Glomerular visceral epithelial cell (primary cell): ENCODE data around the gene PRCD.
"Not testable (repeated sequence)": the region's sequence is repeated elsewhere in the genome, so short reads cannot be mapped to it uniquely, and the experiment has no call there.

ENCODE experiments used
- DNase-seq: peaks from one replicate; pipeline ENCODE4 v3.0.0-alpha.2; 2016; ENCODE audit errors: extremely low spot score

PRCD gene

DNA sequence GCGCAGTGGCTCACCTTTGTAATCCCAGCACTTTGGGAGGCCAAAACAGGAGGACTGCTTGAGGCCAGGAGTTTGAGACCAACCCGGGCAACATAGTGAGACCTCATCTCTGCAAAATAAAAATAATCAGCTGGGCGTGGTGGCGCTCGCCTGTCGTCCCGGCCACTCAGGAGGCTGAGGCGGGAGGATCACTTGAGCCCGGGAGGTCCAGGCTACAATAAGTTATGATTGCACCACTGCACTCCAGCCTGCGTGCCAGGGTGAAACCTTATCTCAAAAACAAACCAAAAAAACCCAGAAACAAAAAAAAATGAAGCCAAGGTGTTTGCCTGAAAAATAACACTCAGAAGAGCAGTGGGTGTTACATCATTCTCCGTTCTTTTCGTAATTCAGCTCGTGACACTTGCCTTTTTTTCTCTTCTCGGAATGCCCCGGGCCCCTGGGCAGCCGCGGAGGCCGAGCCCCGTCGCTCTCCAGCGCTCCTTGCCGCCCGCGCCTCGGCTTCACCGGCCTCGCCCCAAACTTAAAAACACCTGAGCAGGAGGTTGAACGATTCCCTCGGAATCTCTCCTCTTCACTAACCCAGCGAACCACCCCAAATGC lies 17.0 kb downstream of the PRCD start:
- DNase-seq = peak; percentile 46

DNA sequence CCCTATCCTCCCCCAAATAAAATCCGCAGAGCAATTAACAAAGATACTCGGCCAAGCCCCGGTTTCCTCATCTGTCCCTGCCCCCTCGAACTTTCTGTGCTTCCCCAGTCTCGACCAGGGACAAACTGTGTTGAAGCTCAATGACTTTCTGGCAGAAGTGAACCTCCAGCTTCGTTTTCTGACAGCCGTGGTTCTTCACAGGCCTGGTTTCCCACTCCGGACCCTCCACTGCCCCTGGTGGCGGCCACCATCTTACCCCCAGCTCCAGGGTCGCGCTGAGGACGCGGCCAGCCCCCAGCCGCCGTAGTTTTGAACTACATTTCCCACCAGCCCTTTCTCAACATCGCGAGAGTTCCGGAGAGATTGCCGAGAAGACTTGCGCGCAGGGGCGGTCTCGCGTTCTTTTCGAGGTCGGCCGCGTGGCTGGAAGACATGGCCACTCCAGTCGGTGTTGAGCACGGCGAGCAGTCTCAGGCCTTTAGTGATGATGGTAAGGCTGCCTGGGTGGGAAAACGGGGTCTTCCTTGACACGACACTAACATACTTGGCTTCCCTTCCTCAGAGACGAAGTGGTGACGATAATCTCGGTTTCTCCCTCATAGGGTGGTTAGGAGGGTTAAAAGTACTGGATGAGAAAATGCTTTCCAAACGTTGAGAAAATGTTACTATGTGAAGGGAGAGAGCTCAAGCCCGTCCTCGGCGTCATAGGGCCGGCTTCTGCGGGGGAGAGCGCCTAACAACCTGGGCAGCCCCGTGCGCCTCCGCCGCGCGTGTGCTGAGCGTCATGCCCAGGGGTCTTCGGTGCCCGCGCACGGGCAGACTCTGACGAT lies 17.7 kb downstream of the PRCD start:
- DNase-seq = peak; percentile 97

DNA sequence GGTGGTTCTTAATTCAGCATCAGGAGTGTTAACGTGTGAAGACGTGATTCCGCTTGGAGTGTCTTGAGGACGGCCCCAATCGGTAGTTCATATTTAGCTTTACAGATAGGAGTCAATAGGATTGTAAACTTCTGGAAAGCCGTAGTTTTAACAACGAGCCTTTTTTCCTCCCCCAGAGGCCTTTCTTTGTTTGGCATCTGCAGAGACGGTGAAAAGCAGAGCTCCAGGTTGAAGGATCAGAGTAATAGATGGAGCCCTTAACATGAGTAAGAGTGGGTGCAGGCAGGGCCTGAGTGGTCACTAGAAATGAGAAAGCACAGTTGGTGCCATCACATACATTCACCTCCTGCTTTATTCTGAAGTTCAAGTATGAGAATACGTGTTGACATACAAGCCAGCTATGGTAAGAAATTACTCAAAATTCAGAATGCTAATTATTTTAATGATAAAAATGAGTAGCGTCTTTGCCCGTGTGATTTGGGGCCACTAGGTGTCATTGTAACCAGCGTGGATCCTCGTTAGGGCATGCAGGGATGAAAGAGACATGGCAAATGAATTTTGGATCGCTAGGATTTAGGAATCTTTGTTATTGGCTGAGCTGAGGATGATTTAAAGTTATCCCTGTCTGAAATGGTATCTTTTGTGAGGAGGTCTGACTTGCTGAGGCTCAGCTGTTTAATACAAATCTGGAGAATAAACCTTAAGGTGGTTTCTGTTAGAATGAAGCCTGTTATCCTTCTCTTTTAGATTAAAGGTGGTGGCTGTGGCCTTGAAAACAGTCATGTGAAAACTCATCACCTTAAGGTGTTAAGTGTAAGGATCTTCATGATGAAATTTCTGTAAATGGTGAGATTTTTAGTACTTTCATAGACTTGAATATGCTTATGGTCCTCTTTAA lies 18.6 kb downstream of the PRCD start:
- DNase-seq = peak; percentile 27

DNA sequence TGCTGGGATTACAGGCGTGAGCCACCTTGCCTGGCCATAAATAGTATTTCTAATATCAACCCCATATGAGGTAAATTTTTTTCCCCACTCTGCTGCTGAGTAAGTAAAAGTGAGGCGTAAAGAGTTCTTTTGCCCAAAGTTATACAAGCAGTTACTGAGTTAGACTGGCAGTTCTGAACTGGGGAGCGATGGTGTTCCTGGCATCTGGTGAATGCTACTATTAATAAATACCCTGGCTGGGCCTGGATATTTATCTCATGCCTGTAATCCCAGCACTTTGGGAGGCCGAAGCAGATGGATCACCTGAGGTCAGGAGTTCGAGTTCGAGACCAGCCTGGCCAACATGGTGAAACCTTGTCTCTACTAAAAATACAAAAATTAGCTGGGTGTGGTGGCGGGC lies 19.6 kb downstream of the PRCD start:
- not testable (repeated sequence) for DNase-seq

DNA sequence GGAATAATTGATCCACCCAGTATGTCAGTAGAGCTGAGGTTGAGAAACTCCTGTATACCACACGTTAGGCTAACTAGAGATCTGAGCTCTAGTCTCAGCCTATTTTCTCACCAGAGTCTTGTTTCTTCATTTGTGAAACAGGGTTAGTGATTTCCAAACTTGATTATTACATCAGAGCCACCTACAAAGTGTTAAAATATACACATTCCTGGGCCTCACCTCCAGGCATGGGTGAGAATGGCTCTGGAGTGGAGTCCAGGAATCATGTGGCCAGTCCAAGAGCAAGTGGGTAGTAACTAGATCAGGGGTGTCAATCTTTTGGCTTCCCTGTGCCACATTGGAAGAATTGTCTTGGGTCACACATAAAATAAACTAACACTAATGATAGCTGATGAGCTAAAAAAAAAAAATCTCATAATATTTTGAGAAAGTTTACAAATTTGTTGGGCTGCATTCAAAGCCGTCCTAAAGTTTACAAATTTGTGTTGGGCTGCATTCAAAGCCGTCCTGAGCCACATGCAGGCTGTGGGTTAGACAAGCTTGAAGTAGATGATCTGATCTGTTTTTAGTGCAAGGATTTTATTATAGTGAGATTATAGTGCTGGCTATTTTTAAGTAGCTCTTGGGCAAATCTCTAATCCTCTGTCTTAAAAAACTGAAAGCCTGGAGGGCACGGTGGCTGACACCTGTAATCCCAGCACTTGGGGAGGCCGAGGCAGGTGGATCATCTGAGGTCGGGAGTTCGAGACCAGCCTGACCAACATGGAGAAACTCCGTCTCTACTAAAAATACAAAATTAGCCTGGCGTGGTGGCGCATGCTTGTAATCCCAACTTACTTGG lies 20.4 kb downstream of the PRCD start:
- DNase-seq = no peak

DNA sequence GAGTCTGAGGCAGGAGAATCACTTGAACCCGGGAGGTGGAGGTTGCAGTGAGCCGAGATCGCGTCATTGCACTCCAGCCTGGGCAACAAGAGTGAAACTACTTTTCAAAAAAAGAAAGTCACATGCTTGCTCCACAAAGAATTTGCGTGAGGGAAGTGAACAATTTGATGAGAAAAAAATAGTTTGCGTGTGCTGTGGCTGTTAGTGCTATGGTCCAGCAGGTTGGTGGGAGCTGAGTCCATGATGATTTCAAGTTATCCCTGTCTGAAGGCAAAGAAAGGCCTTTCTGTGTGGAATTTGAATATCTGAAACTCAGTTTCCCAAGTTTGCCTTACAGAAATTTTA lies 21.0 kb downstream of the PRCD start:
- DNase-seq = no peak

DNA sequence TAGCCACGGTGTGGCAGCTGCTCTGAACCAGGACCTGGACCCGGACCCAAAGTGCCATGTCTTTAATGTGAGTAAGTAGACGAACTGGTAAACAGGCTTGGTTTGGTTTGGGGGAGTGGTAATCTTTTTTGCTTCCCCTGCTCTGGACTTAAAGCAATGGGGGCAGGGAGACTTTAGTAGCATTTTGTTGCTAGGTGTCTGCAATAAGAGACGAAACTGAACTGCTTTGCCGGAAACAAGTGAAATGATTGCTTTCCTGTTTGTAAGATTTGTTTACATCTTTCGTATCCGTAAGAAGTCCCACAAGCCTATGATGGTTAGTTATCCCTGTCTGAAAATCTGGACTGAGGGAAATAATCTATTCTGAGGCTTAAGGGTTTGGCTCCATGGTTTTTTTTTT lies 21.5 kb downstream of the PRCD start:
- no peak for DNase-seq

DNA sequence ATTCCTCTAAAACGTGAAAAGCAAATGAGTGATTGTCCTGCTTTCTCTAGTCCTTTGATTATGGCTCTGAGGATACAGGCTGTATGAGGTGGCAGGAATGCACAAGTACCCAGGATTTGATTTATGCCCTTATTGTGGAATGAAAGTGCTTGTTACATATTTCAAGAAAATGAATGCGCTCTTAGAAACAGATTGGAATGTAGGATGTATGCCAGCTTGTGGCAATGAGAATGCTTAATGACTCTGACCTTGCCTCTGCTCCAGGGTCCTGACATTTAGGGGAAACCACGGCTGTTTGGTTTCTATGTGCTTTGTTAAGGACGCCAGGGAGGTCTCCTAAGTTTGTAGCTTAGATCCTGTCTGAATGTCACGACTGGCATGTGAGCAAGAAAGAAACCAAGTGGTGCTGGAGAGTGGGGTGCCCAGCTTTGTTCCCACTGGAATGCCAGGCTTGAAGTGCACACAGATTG lies 22.0 kb downstream of the PRCD start:
- DNase-seq = peak; percentile 66

DNA sequence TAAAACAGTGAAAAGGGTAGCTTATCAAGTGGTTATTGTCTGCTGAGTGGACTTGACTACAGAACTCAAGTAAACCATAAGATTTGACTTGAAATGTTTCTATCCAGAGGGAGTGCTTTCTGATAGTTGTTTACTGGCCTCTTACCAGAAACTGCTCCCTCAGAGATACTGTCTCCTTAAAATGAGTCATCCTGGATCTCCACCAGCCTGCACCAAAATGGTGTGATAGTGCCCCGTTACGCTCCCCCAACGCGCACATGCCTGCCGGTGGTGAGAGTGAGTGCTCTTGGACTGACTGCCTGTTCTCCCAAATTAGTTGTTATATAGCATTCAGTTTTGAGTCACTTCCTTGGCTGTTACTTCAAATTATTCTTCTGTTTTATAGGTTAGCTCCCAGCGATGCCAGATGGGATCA lies 22.9 kb downstream of the PRCD start:
- peak; percentile 58 for DNase-seq

DNA sequence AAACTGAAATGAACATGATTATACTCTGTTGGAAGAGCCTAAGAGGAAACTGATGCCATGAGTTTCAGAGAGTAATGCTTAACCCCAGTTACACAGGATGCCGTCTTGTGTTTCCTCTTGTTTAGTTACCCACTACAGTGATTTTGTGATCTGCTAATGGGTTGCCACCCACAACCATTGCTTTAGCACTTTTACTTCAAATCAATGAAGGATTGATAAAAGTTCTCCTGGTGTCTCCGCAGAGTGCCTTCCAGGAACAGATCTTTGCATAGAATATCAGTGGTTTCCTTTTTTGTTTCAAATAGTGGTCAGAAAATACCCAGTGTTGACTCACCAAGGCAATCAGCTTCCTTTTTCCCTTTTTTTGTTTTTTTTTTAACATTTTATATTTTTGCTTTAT lies 23.5 kb downstream of the PRCD start:
- not testable (repeated sequence) for DNase-seq

DNA sequence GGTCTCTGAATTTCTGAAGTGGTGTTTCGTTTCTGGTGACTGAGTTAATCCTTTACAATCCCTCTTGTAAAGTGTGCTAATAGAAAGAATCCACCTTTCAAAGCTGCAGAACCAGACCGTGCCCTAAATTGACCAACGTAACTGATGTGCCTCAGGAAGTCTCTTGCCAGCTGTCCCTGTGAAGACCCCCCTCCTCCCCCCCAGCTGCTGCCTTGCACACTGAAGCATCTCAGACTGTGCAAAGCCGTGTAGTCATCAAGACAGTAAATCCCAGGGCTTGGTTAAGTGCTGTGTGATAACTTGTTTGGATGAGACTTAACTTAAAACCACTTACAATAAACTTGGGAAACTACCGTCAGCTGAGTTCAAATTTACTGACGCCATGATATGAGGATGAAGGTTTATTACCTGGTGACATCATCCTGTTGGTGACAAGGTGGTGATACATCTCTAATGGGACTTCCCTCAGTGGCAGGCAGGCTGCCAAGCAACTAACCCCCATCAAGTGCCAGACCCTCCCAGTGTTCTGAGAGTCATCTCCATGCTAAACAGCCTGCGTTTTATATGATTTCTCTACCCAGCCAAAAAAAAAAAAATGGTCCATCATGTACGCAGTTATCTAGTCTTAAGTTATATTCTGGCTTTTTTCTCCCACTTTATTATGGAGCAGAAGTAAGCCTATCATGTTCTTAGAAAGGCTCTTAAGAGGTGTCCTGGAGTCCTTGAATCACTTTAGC lies 25.3 kb downstream of the PRCD start:
- DNase-seq = peak; percentile 70

DNA sequence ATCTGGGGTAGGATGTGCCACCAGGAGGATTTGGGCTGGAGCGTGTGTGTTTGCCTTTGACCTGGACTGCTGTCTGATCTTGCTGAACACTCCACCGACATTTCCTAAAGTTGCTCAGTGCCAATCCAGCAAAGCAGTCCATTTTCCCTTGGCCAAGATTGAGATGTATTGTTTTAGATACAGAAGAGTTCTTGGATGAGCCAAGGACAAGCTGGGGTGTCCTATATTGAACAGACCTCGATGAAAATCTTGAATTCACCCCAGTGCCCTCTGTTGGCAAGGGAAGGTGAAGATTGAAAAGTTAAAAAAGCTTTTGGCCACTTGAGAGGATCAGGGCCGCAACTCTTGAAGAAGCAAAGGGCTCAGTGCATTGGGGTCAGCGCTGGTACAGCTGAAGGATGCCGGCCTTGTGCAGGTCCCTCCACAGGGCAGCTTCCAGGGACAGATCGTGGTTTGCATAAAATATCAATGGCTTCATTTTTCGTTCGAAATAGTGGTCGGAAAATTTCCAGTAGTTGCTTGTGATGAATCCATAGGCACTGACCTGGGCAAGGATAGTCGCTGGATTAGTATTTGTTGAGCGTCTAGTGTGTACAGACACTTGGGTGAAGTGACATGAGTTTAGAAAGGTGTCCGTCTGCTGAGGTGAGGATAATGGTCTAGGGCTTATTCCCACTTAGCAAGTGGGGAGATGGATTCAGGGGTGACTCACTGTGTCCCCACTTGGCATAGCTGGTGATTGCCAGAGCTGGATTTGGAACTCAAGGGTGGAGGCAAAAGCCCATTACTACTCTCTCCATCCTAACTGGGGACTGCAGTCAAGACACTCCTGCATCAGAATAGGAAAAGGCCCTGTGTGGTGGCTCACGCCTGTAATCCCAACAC lies 26.1 kb downstream of the PRCD start:
- no peak for DNase-seq

DNA sequence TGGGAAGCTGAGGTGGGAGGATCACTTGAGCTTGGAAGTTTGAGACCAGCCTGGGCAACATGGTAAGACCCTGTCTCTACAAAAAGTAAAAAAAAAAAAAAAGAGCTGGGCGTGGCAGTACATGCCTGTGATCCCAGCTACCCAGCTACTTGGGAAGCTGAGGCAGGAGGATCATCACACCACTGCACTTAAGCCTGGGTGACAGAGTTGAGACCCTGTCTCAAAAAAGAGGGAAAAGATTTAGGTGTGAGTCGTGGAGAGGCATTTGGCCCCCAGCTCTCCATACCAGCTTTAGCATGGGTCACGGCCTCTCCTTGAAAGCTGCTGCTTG lies 26.7 kb downstream of the PRCD start:
- DNase-seq = no peak

DNA sequence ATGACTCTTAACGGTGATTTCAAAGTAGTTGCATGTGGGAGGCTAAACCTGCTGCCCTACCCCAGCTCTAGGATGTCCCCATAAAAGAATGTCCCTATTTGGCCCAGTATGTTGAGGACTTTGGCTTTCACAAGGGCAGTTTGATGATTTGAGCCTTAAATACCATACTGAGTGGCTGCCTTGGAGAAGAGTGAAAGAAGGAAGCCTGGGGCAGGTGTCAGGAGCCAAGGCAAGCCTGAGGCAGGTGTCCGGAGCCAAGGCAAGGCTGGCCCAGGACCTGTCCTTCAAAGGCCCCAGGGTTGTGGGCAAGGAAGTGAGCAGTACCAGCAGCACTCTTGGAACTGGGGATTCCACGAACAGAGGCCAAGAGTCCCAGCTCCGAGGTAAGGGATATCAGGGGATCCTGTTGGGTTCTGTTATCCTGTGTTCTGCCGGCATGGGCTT lies 27.2 kb downstream of the PRCD start:
- DNase-seq = no peak

DNA sequence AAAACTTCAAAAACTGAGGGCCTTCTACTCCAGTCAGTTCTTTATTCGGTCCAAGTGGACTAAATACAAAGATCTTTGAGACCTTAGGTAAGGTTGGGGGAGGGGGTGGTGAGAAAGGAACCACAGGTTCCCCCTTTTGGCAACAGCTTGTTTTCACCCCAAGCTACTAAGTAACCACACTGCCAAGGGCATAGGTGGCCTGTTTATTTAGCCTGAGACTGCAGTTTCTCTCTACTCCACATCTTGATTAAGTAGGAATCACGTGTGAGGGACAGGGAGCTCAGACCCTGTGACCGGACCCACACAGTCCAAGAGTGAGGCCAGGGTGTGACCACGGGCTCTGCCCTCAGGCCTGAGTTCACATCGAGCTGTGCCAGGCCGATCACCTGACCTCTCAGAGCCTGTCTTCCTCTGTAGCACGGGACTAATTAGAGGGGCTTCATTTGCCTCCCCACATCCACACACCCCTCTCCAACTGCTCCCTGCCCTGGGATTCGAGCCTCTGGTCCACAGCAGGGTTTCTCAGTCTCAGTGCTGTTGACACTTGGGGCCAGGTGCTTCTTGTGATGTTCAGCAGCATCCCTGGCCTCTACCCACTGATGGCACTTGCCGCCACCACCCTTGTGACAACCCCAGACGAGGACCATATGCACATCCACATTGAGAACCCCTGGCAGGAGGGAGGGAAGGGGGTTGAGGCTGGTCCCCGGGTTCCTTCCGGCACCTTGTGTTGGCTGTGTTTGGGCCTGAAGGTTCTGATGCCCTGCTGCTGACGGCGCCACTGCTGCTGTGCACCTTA lies 28.0 kb downstream of the PRCD start:
- no peak for DNase-seq

DNA sequence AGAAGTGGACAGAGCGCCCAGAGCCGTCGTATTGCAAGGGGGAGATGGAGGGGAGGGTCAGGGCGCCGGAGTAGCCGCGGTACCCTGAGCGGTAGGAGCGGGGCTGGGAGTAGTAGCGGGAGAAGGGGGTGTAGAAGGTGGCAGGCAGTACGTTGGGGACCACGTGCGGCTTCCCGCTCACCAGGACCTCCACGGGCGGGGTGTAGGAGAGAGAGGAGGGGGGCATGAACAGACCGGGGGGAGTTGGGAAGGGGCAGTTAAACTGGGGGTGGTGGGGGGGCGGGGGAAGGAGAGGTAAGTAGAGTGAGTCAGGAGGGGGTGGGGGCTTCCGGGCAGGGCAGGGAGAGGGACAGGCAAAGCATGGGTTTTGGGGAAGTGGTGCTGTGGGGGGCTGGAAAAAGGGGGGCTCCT lies 29.0 kb downstream of the PRCD start:
- no peak for DNase-seq

DNA sequence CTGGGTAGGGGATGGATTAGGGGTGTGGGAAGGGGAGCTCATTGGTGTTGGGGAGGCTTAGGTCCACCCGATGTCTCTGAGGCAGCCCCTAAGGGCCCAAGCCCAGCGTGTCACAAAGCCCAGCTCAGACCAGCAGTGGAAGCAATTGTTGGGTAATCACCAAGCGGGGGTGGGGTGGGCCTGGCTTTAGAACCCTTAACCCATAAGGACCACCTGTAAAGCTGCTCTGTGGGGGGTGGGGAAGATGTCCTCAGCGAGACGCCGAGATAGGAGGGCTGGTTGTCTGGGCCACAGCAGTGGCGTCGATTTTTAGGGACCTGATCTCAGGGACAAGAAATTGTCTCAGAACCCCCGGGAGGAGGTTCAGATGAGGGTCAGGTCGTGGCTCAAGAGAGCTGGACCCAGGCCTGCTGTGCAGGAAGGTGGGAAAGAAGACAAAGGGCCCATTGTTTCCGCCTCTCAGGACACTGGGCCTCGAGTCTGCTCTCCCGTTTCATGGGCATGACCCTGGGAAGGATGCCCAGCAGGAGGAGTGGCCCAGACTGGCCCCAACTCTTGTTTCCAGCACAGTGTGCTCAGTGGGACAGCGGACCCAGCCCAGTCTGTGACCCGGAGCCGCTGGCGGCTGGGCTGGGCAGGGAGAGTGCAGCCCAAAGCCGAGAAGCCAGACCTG lies 29.9 kb downstream of the PRCD start:
- DNase-seq = no peak

DNA sequence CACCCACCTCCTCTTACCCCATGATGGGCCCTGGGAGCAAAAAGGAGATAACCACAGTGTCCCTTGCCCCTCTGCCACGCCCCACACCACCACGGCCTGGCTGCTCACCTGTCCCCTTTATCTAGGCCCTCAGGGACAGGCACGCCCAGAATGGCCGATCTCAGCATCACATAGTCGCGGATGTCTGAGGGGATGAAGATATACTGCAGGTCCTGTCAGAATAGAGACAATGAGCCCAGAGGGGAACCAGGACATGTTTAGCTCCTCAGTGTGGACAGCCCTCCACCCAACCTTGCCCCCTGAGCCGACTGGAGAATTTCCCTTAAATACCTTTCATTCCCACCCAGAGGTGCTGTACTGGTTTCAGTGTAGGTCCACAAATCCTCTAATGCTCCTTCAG lies 30.6 kb downstream of the PRCD start:
- DNase-seq = no peak
